IMR-90 (cell line): ENCODE results near the gene ASXL1.

Experiments used
- CEBPB ChIP-seq: IDR thresholded peaks from 2 replicates; pipeline ENCODE4 v1.6.1; 2012; ENCODE audit warnings: low read depth, low read length, improper control_type of control experiment
- CHD1 ChIP-seq: IDR thresholded peaks from 2 replicates; pipeline ENCODE4 v1.6.1; 2012; ENCODE audit warnings: low read depth, low read length, improper control_type of control experiment
- CTCF ChIP-seq: conservative IDR thresholded peaks from 2 replicates; pipeline ENCODE4 v1.5.1; 2012; ENCODE audit warnings: mild to moderate bottlenecking, low read depth, low read length, improper control_type of control experiment
- ELK1 ChIP-seq: fragments of 150-350 bp; IDR thresholded peaks from 2 replicates; pipeline ENCODE4 v1.6.1; 2016; ENCODE audit warnings: low read depth, mild to moderate bottlenecking, low read length, moderate library complexity, borderline replicate concordance
- MAFK ChIP-seq: IDR thresholded peaks from 2 replicates; pipeline ENCODE4 v1.6.1; 2012; ENCODE audit warnings: low read depth, low read length, improper control_type of control experiment
- MAZ ChIP-seq: IDR thresholded peaks from 2 replicates; pipeline ENCODE4 v1.6.1; 2012; ENCODE audit warnings: low read depth, mild to moderate bottlenecking, low read length, improper control_type of control experiment, moderate library complexity, borderline replicate concordance
- MXI1 ChIP-seq: IDR thresholded peaks from 2 replicates; pipeline ENCODE4 v1.6.1; 2012; ENCODE audit warnings: low read depth, mild to moderate bottlenecking, low read length, moderate library complexity, borderline replicate concordance
- NFE2L2 ChIP-seq: fragments of 150-350 bp; IDR thresholded peaks from 2 replicates; pipeline ENCODE4 v1.6.1; 2016; ENCODE audit warnings: low read depth, mild to moderate bottlenecking, low read length
- POLR2A ChIP-seq: IDR thresholded peaks from 2 replicates; pipeline ENCODE4 v1.6.1; 2012; ENCODE audit warnings: mild to moderate bottlenecking, low read depth, low read length
- RAD21 ChIP-seq: IDR thresholded peaks from 2 replicates; pipeline ENCODE4 v1.6.1; 2012; ENCODE audit warnings: low read length, improper control_type of control experiment
- RCOR1 ChIP-seq: IDR thresholded peaks from 2 replicates; pipeline ENCODE4 v1.6.1; 2012; ENCODE audit warnings: mild to moderate bottlenecking, low read length, improper control_type of control experiment; ENCODE audit not compliant: insufficient replicate concordance
- SMC3 ChIP-seq: fragments of 150-350 bp; IDR thresholded peaks from 2 replicates; pipeline ENCODE4 v1.6.1; 2016; ENCODE audit warnings: low read depth, mild to moderate bottlenecking, antibody characterized with exemption, low read length, moderate library complexity
- USF2 ChIP-seq: fragments of 150-350 bp; IDR thresholded peaks from 2 replicates; pipeline ENCODE4 v1.6.1; 2017; ENCODE audit warnings: mild to moderate bottlenecking, antibody characterized with exemption, low read length, low read depth

- TF ChIP-seq USF2: no peak
- no peak for TF ChIP-seq CTCF
- TF ChIP-seq POLR2A: no peak
- TF ChIP-seq RCOR1: no peak
- TF ChIP-seq MAZ: no peak
- no peak for TF ChIP-seq CHD1
- no peak for TF ChIP-seq CEBPB
- TF ChIP-seq RAD21: no peak
- no peak for TF ChIP-seq NFE2L2
- no peak for TF ChIP-seq ELK1
- TF ChIP-seq MXI1: no peak
- TF ChIP-seq MAFK: no peak
- TF ChIP-seq SMC3: no peak
Measured at GRCh38 chr20:32397567-32398084, 39.5 kb downstream of the ASXL1 start.
